HG03280 (cell line): ENCODE data around the gene VWA2.

Experiments used
- ATAC-seq: cut with Tn5 transposase; IDR thresholded peaks from one replicate; pipeline ENCODE4 v1.9.1; 2021; ENCODE audit warnings: mild to moderate bottlenecking, moderate library complexity; ENCODE audit not compliant: unreplicated experiment

Gene VWA2

DNA sequence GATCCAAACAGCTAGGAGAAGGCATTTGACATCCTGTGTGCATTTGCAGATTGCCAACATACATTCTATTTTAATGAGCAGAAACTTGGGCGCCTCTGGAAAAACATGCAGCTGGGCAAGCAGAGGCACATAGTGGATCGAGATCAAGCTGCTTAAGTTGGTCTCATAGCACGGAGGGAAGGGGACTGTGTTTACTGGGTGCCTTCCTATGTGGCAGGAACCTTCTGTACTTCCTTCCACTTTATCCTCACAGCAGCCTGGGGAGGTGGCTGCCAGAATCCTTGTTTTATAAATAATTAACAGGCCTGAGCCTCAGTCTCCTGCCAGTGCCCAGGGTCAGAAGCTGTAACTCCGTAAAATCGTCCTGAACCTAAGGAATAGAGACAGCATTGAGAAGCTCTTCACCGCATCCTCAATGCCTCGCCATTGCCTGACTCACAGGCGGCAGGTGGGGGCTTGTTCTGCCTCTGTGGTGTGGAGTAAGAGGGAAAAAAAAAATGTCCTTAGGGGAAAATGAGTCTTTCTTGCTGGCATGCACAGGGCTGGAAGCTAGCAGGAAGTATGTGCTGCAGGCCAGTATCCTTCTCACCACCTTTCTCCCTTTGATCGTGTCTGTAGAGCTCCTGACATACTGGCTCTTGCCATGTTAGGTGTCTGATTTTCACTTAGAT, 6.2 kb downstream of the VWA2 start:
- ATAC-seq, result no peak

DNA sequence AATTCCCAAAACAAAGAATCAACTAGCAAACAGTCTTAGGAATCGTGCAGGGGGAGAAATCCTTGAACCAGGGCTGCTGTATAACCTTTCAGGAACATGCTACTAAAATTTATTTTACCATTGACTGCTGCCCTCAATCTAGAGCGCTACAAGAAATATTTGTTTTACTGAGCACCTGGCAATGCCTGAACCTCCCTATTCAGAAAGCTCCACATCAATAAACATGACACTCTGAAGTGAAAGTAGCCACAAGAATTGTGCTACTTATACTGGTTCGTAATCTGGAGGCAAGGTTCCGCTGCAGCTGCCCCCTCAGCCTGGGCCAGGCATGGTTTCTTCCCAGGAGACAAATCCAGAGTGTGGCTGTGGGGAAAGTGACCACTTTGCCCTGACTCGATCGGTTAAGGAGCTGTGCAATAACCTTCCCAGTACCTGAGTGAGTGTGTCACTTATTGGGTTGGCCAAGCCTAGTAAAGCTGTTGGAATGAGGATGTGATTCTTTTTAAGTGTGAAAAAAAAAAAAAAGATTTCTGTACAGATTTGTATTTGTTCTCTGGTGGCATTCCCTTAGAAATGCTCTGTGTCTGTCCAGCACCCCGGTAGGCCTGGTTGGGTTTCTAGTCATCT, 7.7 kb downstream of the VWA2 start:
- no peak for ATAC-seq

DNA sequence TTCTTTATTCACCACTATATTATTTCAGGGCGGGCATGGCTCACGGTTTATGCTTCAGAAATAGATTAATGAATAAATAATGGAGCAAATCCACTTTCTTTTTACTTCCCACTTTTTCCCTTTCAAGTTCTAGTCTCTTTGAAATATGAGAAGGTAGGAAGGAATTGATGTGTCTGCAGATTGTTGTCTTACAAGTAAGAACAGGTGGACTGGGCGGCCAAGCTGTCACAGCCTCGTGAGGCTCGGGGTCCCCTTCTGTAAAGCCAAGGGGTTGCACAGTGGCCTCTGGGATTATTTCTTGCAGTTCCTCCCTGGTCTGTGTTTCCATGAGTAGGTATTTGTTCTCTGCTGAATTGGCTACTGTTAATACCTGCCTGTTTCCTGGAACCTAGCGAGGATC, 11.2 kb downstream of the VWA2 start:
- no peak for ATAC-seq

DNA sequence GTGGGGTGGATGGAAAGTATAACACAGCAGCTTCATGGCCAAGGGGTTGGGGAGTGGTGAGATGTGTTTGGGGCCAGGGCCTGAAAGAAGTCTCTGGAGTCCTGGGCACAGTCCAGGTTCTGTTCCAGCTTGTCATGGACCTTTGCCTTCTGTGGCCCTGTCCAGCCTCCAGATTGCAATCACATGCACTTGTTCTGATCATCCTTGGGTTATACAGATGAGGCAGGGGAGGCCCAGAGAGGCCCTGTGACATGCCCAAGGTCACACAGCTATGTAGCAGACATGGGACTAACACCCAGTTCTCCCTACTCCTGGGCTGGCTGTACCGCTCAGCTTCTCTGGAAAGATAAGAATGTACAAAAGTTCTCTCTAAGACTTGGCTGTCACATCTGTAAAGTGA, 11.7 kb downstream of the VWA2 start:
- ATAC-seq, result no peak

DNA sequence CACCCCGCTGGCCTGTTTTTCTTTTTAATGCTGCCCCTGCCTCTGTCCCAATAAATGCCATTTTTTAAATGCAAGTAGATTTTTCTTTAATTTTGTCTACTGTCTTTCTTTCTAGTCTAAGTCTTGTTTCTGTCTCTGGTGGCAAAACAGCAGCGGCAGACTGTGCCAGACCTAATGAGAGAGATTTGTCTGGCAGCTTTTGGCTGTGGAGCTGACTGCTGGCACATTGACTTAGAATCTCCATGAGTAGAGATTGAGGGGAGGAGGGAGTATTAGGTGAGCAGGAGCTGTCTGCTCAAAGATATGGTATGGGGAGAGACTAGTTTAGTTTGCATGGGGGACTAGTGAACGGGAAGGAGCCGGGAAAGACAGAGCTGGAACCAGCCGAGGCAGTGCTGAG, 13.0 kb downstream of the VWA2 start:
- no peak for ATAC-seq

DNA sequence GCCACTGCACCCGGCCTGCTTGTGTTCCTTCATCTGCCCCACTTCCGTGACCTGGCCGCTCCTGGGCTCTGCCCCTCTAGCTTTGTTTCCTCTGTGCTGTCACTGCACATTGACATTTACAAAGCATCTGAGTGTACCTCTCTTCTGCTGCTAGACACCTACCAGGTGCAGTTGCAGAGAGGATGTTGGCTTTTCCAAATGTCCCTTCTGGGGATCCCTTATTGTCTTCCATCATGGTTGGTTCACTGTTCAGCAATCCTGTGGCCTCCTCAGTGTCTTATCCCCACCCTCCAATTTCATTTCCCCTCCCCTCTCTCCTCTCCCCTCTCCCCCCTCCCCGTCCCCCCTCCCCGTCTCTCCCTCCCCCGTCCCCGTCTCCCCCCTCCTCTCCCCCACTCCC, 13.8 kb downstream of the VWA2 start:
- ATAC-seq, result no peak

DNA sequence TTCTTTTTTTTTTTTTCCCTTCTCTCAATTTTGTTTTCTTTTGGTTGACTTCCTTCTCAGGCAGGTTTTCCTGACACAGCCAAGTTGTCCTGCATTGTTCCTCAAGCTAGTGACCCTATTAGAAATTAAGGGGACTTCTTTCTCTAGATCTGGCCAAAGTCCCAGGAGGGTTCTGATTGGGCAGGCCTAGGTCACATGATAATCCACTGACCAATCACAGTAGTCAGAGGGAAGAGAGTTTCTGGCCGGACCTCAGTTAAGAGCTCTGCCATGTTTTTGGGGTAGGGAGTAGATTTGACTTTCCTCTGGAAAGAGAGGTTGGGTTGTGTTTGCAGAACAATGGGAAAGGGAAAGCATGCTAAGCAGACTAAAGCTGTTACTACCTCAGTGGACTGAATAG, 16.2 kb downstream of the VWA2 start:
- ATAC-seq, result no peak

DNA sequence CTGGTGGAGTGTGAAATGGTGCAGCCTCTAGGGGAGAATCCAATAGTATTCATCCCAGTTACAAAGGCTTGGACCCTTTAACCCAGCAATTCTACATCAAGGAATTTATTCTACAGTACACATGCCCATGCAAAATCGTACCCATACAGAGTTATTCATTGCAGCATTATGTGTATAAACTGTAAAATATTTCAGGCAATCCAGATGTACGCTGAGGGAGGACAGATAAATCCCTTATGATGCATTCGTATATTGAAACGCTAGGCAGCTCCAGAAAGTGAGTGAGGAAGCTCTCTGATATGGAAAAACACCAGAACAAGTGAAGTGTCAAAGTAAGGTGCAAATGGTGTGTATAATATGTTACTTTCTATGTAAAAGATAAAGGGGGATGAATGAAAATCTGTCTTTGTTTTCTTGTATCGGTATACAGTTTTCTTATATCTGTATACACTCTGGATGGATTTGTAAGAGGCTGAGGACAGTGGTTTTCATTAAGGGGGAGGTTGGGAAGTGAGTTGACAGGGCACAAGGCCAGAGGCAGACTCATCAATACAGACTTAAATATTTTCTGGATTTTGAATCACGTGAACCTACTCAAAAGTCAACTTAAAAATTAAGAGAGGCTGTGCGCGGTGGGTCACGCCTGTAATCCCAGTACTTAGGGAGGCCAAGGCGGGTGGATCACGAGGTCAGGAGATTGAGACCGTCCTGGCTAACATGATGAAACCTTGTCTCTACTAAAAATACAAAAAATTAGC, 17.1 kb downstream of the VWA2 start:
- ATAC-seq, result no peak

DNA sequence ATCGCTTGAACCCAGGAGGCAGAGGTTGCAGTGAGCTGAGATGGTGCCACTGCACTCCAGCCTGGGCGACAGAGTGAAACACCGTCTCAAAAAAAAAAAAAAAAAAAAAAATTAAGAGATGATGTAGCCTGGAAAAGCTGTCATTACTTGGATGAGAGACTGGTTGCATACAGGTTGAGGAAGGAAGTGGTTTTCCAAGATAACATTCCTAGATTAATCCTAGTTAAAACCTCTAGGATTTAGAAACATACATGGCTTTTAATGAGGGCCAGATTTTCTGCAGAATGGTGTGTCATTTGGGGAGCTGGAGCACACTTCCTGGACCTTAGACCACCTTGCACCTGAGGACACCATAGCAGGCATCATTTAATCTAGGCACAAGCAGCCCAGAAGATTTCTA, 17.8 kb downstream of the VWA2 start:
- no peak for ATAC-seq

DNA sequence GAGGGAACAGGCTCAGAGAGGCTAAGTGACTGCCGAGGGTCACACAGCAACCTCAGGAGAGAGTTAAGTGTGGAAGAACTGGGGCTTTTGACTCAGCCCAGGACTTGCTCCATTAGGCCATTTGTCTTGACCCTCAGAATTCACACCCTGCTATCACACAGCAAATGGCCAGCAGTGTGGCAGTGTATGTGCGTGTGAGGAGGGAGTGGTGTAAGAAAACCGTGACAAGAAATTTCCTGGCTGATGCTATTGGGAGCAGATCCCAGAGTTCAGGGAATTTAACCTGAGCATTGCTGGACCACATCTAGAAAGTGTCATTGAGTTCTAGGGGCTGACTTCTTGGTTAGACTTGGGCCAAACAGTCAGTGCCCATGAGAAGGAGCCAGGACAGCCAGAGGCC, 18.4 kb downstream of the VWA2 start:
- ATAC-seq, result no peak

DNA sequence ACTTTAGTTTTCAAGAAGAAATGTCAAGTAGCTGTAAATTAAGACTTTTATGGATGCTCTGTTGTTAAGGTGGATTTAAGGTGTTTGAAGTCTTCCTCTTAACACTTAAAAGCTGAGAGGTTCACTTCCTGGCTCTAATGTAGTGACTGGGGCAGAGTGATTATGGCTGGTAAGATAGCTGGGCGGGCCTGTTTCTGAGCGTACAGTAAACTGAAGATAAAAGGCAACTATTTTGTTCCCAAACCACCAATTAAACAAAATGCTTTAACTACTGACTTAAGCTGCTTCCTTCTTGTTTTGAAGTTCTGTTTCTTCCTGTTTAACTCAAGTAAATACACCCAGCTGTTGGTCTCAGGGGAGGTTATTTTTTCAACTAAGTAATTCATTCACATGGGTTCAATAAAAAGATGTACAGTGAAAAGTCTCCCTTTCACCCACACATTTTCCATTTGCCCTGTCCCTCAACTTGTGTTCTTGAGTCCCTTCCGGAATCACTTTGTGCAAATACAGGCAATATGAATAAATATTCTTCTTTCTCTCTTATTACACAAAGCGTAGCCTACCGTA, 19.3 kb downstream of the VWA2 start:
- no peak for ATAC-seq

DNA sequence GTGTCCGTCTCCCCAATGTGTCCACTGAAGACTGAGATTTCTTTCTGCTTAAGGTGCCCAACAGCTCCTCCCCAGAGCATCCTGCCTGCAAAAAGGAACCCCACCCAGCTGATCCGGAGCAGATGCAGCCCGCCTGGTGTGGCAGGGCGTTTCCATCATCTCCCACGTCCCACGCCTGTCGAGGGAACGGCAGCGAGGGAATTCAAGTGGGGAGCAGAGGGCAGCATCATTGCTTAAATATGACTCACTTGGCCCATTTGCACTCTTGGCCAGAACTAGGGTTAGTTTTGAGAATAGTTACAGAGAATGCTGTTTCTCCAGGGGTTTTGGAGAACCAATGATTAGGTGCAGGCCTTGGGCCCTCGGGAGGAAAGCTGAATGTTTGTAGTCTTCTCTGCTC, 20.8 kb downstream of the VWA2 start:
- no peak for ATAC-seq

DNA sequence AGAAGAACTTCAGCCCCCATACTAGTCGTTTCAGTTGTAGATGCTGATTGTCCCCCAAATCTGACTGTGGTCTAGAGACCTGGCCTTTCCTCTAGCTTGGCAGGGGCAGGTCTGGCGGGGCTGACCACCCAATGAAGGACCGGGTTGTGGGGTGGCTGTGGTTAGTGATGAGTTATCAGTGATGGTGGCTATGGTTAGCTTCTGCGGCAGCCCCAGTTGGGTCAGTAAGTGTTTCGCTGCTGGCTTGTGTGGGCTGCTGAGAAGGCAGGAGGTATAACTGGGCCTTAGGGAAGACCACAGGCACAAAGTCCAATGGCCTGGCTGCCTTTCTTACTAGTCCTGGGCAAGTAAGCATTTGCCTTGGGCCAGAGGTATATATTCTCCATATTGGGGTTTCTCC, 21.3 kb downstream of the VWA2 start:
- ATAC-seq, result no peak

DNA sequence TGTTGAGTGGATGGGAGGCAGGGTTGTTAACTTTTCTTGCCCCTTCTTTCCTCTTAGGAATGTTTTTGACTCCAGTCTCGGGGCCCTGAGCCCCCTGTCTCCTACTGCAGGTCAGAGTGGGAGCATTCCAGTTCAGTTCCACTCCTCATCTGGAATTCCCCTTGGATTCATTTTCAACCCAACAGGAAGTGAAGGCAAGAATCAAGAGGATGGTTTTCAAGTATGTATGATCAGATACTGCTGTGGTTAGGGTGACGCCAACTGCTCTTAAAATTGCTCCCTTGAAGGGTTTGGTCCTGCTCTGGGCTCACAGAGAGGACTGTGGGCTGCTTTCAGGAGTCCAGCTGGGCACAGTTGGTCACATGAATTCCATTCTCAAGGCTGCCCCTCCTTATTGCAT, 22.0 kb downstream of the VWA2 start:
- ATAC-seq, result no peak

DNA sequence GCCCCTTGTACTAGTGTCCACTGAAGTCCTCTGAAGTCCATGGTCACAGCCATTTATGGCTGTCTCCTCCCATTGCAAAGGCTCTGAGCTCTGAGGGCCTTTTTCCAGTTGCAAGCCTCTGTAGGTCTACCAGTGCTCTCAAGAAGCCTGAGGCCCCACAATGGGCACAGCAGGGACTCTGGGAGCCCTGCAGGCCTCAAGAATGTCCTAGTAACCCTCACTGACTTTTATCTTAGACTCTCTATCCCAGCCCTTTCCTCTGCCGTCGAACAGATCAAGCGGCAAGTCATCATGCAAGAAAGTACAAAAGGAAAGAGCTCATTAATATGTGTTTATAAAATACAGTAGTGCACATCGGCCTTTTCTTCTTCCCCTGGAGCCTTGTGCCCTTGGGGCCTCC, 23.4 kb downstream of the VWA2 start:
- no peak for ATAC-seq

DNA sequence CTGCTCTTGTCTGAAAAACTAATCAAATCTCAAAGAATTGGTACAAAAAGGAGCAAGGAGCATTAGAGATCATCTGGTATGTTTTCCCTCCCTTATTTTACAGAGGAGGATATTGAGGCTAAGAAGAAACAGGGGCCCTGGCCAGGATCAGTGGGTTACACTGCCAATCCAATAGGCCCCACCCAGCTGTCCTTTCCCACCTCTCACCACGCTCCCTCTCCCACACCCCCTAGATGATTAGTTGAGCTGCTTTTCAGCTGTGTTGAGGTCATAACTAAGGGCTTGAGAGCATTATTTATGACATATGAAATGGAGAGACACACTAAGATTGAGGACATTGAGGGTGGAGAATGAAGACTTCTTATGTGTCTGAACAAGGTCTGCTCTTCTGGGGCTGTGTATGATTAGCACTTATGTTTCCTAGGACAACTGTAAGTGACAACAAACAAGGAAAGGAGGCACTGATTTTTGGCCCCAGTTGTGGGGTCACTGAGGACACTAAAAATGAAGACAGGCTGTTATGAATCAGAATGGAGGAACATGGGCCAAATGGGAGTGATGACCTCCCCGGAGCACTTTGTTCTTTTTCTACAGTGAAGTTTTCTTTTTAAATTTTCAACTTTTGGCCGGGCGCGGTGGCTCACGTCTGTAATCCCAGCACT, 26.5 kb downstream of the VWA2 start:
- no peak for ATAC-seq

DNA sequence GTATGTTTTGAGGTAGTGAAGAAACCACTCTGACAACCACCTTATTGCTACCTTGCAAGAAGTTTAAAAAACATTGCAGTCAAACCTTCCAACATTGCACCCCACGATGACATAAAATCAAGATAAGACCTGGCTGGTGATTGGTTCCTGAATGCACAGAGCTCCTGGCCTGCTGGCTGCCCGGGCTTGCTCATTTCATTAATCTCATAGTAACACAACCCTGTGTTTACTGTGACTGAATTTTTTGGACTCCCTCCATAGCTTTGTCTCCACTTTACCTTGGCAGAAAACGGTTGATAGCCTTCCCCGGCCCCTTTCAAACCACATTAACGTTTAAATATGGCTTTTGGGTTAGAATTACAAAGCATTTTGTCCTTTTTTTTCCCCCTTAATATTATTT, 27.5 kb downstream of the VWA2 start:
- no peak for ATAC-seq

DNA sequence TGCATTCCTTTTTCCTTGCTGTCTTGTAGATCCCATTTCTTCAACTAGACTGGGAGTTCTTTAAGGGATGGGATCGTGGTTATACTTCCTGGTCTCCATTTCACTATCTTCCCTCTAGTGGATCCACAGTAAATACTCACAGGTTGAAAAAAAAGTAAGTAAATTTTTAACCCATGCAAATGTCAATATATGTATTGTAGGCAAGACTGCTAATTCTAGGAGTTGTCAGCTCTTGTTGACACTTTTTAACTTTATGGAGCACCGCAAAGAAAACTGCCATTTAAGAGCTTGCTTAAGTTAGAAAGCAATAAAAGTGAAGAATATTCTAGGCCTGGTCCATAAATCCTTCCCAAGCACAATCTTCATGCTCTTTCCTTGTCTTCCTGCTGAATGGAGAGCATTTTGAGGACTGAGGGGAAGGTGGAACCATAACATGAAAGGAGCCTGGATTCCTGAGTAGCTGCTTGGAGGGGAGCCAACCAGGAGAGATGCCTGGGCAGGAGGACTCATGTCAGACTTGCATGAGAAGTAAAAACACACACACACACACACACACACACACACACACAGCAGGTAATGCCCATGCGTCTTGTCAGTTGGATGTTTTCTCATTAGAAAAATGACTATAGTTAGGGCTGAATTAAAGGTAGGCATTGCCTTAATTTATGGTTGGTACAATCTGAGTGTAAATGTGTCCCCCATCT, 32.2 kb downstream of the VWA2 start:
- no peak for ATAC-seq

DNA sequence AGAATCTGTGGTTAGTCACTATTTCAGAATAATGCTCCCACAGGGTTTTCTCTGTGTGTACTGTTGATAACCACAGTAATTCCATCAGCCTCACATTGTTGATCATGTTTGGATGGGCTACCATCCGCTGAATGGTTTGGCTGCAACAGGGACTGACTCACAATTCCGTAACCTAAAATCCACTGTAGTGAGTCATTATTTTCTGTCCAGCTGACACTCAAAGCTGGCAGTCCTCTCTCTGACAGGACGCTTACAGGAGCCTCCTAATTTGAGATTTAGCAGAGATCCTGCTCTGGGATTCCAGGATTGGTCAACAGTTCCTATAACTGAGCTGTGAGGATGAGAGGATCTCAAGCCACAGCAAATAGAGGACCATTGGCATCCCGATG, 32.7 kb downstream of the VWA2 start:
- no peak for ATAC-seq

DNA sequence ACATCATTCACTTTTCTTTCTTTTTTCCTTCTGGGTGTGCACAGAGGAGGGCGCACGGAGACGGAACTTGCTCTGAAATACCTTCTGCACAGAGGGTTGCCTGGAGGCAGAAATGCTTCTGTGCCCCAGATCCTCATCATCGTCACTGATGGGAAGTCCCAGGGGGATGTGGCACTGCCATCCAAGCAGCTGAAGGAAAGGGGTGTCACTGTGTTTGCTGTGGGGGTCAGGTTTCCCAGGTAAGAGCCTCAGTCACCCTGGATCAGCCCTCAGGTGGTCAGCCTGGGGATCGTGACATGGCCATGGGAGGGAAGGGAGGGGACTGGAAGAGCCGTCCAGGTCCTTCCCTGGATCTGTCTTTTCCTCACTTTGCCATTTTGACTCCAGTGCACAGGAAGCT, 33.6 kb downstream of the VWA2 start:
- no peak for ATAC-seq

DNA sequence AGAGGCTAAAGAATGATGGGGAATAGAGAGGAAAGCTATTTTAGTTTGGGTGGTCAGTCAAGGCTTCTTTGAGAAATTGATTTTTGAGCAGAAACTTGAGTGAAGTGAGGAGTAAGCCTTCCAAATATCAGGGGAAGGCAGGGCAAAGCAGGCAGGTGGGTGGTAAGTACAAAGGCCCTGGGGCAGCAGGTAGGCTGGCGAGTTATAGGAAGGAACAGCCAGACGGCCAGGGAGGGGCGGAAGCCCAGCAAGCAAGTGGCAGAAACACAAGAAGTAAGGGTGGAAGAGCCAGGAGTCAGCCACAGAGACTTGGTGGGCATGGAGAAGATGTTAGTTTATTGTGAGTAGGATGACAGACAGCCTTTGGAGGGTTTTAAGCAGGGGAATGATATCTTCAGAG, 34.9 kb downstream of the VWA2 start:
- ATAC-seq, result no peak
